CD4-positive, alpha-beta T cell treated with Interleukin-4 for 1 hour (primary cell): ENCODE data around the gene IGF2R.

Source experiments
- DNase-seq, 2 donors: peaks; one replicate each; pipeline ENCODE4 v3.0.0-alpha.2; 2020 to 2022

IGF2R gene

DNA sequence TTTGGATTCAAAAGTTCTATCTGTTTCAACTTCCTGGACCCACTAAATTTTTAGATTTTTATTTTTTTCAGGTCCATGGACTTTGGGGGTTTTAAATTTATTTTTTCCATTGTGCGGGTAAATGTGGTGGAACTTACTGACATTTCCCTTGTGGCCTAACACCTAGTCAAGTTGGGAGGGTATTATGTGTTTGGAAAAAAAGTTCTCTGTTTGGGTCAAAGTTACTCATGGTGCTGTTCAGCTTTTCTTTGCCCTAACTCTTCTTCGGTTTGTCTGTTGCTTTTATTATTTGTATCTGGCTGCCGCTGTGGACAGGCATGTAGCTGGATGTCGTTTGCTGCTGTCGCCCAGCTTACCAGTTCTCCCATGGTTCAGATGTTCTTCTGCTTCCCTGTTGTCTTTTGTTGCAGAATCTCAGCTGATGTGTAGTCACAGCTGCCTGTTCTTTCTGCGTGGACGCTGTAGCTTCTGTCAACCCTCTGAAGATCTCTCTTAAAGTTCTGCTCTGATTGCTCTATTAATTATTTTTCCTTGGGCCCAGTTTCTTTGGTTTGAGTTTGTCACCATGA lies 7.9 kb downstream of the IGF2R start:
- DNase-seq = no peak

DNA sequence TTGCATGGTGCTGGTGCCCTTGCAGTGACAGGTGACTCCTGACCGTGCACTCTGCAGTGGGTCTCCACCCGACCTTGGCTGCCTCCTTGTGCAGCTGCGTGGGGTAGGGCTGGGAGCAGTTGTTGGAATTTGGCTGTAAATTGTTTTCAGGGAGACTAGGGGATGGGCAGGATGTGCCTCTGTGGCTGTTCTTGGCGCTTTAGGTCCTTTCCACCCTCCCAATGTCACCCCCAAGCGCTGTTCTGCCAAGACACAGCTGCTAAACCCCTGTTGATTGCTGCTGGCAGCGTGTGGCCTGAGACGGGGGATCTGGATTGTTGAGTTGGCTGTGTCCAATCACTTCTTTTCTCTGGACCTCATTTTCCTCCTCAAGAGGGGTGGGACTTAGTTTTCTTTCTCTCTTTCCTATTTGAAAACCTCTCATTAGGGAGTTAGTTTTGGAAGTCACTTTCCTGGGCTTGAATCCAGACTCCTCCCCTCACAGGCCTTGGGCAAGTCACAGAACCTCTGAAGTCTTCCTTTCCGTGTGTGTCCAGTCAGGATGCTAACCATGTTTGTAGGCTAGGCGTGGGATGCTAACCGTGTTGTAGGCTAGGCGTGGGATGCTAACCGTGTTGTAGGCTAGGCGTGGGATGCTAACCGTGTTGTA lies 8.5 kb downstream of the IGF2R start:
- no peak for DNase-seq

DNA sequence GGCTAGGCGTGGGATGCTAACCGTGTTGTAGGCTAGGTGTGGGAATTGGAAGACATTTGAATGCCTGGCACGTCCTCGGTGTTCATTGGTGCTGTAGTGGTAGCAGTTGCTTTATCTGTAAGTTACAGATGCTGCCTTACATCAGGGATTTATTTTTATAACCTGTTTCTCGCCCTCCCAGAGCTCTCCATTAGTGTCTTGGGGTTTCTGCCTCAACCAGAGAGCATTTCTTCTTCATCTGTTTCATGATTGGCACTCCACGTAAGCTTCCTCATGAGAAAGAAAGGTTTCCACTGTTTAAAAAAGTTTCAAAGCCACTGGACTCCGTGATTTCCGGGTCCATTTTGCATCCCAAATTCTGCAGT lies 9.0 kb downstream of the IGF2R start:
- DNase-seq = no peak

DNA sequence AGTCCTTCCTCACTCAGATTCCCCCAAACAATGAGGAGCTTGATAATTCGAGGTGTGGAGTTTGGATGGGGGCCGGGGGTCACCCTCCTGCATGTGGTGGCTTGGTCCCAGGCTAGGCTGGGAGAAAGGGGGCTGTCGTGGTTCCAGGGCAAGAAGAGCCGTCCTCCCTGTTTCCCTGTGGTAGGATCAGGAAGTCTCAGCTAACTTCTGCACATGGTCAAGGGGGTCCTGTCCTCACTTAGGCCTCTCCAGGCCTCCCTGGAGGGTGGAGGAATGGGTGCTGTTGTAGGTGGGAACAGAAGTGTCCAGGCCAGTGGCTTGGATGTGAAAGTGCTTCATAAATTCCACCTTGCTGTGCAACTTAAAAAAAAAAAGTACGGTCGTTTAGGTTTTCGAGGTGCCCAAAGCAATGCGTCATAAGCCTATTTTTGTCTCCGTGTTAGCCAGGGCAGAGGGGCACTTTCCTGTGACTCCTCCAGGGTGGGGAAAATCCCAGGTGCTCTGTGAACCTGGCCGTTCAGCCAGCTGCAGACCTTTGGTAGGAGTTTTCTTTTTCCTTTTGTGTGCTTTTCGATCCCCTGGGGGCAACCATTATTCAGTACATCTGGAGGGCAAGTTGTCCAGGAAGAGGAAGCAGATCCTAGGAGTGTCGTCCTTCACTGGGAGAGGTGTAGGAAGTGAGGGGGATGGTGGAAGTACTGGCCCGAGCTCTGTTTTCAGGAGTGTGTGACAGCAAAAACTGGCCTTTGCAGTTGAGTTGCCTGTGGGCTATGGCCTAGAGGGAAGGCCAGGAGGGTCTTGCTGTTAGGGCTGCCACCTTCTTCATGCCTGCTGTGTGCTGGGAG lies 9.6 kb downstream of the IGF2R start:
- peak; percentile 44 to 54 for DNase-seq

DNA sequence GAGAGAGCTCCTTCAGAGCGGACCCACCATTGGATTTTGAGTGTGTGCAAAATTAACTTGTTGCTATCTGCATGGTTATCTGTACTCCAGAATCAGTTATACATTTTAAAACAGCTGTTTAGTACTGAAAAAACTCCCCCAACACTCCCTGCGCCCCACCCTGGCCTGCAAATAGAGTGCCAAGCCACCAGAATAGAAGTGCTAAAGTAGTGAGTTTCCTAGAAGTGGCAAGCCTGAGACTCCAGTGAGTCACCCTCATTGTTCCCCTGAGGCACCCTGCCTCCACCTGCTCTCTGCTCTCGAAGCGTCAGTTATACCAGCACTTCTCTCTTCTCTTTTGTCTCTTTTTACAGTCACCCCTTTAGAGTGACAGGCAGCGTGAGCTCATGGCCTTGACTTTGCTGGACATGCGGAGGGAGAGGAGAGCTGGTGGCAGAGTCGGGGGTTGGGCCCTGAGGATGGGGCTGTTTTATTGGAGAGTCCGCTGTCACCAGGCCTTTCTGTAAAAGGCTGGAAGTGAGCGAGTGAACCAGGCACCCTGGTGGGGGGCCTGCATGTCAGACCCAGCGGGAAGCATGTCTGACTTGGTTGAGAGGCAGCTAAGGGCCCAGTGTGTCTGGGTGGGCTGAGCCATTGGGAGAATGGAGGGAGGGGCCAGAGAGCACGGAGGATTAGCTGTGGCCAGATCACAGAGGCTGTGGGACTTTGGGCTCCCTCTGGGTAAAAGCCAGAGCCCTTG lies 10.4 kb downstream of the IGF2R start:
- peak; percentile 68 to 71 for DNase-seq

DNA sequence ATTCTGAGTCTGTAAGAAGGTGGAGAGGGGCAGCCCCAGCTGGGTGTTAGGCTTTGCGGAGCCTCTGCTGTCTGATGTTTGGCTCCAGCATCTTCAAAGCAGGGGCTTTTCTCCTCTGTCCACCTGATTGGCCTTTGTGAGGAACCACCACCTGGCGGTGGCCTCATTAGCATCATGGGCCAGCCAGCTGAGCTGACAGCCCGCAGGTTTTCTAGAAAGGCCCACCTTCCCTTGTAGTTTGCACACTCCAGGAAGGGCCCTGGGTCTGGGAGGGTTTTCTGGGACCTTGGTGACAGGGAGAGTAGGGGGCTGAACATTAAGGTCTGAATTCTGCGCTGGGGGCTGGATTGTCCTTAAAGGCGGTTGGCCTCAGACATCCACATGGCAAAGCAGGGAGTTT lies 11.6 kb downstream of the IGF2R start:
- no peak for DNase-seq

DNA sequence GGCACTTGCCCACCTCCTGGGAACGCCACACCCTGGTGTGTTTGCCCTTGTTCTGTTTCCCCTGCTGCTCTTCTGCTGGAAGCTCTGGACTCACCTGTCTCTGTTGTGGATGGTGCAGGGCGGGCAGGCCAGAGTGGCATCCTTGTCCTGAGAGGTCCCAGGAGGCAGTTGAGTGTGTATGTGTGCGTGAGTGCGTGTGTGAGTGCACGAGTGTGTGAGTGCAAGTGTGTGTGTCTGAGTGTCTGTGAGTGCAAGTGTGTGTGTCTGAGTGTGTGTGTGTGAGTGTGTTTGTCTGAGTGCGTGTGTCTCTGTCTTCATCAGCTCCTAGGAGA lies 12.2 kb downstream of the IGF2R start:
- DNase-seq = no peak

DNA sequence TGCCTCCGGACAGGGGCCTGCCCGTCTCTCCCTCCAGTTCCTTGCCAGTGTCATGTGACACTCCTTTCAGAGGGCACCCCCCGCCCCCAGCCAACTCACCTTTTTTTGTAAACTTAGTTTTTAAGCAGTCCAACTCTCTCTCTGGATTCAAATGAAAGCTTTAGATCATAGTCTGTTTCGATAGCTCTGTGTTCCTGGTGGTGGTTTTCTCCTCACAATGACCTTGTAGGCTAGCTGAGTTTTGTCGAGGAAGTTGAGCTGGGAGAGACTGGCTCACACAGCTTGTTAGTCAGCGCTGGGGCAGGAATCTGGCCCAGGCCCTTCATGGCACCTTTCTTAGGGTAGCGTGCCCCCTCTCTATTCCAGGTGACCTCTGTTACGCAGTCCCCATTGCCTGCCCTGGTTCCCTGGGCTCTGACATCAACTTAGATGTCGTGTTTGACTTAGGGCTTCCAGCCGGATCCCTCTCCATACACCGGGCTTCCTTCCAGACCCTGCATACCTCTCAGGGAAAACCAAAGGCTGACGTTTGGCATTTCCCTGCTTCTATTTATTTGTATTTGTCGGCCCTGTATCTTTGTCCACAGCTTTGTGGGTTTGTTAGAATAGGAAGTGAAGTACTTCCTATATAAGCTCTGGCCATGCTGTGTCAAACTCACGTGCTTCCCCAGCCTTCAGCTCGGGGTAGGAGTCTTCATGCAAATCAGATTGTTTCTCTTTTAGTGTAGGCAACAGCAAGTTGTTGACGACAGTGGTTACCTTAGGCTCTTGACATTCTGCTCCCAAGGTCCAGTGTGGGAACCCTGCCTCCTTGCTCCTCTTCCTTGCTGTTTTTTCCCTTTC lies 12.7 kb downstream of the IGF2R start:
- DNase-seq = peak; percentile 67 to 74

DNA sequence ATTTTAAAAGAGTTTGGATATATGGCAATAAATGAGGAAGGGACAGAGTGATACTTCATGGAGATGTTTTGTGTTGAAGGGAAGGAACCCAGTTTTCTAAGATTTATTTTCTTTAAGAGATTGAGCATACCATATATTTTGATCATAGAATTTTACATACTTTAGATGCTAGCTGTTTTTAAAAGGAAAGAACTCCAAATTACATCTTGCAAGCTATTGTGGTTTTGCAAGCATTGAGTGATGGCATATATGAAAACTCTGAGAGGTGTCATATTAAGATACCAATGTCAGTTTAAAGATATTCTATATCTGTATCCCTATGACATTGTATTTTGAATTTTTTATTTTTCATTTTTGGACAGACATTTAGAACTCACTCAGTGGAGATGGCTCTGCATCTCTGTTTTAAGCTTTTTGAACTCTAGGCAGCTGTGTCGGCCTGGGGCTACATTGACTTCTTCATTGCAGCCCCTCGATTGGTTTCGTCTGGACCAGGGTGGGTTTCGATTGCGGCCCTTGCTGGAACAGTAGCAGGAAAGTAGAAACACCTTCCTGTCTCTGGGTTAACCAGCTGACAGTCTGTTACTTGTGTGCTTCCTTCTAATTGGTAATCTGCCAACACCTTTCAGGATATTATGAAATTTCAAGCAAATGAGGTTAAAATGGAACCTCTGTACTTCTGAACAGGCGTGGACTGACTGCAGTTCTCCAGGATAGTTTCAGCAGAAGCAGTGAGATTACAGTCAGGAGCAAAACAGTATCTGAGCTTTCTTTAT lies 14.0 kb downstream of the IGF2R start:
- peak in 1 of 2 donors; percentile 43 for DNase-seq

DNA sequence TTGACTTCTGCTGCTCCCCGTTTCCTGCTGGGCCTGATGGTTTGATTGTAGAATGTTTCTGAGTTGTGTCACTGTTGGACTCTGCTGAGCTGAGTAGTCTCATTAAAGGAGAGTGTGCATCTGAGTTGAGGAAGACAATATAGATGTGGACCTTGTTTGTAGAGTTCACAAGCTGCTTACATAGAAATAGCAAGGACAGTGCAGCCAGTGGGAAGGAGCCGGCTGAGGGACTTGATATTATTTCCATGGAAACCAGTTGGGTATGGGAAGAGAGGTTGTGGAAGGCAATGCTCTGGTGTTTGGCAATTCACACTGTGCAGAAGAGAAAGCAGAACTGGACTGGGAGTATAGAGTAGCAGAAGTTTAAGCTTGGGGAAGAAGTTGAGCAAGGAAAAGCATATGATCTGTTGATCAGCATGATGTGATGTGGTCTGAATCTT lies 14.8 kb downstream of the IGF2R start:
- DNase-seq = no peak

DNA sequence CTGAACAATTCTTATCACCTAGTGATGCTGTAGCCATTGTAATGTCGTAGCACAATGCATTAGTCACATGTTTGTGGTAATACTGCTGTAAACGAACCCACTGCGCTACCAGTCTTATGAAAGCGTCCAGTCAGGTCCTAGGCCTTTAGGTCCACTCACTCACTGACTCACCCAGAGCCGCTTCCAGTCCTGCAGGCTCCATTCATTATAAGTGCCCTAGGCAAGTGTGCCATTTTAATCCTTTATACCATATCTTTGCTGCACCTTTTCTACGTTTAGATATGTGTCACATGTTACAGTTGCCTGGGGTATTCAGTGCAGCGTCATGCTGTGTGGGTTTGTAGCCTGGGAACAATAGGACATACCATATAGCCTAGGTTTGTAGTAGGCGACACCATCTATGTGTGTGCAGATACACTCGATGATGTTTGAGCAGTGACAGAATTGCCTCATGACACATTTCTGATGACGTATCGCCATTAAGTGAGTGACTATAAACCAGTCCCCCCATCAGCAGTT lies 15.4 kb downstream of the IGF2R start:
- no peak for DNase-seq

DNA sequence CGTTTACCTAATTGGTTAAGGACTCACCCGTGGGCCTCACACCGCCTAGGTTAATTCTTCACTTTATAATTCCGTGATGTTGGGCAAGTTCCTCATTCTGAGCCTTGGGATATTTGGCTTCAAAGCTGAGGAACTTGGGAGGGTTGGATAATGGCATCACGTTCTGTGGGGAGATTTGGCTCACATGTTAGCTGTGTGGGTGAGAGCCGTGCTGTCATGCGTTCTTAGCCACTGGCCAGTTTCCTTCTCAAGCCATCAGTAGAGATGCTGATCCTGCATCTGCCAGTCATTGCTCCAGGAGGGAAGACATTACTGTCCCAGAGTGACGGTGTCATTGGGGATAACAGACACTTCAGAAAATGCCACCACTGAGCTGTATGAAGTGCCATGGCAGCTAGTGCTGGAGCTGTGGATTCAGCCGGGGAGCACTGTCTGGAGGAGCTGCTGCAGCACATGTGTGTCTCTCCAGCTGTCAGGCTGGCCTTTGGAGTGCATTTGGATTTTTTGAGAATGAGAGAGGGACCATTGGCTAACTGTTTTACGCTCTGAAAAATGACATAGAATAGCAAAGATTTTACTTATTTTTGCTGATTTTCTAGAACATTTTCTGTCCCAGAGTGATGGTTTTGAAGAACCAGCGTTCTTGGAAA lies 16.5 kb downstream of the IGF2R start:
- no peak for DNase-seq

DNA sequence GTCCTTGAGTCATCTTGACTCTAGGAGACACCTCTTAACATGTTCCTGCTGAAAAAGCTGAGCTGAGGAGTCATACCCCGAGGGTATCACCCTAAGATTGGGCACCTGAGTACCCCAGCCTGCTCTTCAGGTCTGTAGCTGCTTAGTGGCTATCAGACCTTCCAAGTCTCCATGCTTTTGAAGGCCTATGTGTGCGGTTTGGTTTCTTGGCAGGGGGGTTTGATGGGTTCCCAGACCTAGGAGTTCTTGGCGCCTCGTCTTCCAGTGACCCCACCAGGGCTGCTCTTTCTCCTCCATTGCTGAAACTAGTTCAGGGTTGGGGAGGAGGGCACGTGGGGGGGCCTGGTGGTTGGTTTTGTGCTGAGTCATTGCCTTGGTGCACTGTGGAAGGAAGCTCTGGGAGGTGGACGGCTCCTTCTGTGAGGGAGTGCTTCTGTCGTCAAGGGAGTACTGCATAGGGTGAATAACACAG lies 20.1 kb downstream of the IGF2R start:
- no peak for DNase-seq

DNA sequence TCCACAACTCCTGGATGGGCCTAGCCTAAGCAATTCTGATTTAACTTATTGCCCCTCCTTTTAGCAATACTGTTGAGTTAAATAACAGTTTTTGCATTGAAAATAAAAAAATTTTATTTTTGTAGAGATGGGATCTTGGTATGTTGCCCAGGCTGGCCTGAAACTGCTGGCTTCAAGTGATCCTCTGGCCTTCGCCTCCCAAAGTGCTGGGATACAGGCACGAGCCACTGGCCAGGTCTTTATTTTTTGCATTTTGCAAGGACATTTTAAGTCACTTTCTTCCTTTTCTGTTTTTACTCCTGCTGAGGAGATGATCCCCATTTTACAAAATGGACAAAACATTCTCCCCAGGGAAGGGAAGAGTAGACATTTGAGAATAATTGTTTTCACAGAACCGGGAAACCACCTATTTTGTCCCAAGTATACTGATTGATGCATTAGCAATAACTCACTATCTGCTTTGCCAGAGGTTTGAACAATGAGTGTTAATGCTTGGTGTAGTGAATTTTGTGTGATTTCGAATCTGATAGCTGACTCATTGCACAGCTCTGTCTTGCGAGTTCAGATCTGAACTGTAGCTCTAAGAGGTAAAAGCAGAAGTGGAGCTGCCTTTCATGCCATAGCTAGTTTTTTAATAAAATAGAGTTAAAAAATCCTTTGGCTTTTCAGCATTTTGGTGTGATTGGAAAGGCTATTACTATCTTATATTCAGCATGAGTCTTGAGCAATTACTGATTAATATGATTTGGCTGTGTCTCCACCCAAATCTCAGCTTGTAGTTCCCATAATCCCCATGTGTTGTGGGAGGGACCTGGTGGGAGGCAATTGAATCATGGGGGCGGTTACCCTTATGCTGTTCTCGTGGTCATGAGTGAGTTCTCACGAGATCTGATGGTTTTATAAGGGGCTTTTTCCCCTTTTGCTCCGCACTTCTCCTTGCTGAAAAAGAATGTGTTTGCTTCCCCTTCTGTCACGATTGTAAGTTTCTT lies 20.9 kb downstream of the IGF2R start:
- no peak for DNase-seq

DNA sequence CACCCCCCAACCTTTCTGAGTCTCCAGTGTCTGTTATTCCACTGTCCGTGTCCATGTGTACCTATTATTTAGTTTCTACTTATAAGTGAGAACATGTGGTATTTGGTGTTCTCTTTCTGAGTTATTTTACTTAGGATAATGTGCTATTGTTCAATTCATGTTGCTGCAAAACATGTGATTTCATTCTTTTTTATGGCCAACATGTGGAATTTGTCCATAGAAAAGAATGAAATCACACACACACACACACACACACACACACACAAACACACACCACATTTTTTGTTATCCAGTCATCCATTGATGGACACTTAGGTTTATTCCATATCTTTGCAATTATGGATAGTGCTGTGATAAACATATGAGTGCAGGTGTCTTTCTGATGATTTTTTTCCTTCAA lies 23.5 kb downstream of the IGF2R start:
- no peak for DNase-seq

DNA sequence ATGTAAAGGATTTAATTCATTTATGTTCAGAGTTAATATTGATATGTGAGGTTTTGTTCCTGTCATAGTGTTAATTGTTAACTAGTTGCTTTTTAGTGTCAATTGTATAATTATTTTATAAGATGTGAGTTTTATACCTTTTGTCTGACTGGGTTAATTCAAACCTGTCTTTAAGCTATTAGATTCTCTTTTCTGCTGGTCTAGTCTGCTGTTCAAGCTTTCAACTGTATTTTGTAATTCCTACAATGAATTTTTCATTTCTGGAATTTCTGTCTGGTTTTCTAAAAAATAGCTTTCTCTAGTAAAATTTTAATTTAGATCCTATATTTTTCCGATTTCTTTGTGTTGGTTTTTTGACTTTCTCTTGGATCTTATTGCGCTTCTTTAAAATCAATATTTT lies 26.5 kb downstream of the IGF2R start:
- DNase-seq = no peak

DNA sequence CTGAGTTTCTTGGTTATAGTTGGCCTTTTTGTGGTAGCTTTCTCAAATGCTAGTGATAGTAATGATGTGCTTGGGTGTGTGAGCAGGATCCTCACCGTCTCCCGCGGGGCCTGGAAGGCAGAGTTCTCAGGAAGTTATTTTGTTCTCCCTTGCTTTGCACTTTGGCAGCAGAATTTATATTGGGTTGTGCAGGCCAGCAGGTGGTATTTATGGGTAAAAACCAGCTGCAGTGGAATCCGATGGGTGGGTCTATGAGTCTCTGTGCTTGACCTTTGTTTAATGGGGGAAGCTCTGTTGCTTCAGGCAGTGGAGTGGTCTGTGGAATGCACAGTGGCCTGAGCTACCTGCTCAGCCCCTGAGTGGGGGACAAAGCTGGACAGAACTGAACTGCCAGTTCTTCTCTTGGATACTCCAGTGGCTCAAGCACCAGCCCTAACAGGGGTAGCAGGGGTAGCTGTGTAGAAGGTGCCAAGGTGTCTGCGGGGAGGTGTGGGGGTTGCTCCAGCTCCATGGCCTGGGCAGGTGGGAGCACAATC lies 27.3 kb downstream of the IGF2R start:
- no peak for DNase-seq

DNA sequence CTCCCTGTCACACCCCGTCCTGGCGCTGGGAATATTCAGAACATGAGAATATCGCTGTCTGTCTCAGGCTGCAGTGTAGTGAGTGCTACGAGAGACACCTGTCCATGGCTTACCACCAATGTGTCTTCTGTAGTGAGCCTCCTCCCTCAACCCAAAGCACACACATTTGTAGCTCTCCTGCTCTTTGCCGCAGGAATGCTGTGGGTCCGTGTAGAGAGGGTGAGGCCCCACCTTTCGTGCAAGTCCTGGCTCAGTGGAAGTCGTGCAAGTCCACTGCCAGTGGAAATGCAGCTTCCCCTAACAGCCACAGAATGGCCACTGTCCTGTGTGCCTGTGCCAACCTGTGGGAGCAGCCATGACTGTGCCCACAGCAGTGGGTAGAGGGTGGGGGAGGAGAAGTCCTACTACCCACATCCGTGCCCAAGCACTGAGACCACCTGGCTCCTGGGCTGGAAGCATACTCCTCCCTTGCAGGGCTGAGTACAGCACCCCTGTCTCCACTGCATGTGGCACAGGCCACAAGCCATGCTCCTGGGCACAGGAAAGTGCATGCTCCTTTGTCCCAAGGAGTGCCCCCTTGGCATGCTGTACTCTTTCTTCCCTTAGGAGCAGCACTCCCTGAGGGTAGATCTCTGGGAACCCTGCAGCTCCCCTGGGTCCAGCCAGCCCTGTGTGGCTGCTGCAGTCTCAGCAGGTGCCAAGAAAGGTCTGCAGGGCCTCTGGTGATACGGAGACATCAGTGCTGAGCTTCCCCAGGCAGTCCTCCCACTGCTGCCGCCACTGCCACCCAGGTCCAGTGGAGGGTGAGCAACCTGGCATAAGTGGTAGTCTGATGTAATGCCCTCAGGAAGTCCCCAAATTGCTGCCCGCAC lies 28.0 kb downstream of the IGF2R start:
- DNase-seq = no peak
